ENCODE results near the gene SH3TC2. TPM values are rescaled to one million over a fixed set of nuclear protein-coding genes. Genes with fewer than 3 reads are reported as not detected.

The SH3TC2 gene
- total RNA-seq, 1 donor from 2014 or later, result 0.25 TPM

DNA sequence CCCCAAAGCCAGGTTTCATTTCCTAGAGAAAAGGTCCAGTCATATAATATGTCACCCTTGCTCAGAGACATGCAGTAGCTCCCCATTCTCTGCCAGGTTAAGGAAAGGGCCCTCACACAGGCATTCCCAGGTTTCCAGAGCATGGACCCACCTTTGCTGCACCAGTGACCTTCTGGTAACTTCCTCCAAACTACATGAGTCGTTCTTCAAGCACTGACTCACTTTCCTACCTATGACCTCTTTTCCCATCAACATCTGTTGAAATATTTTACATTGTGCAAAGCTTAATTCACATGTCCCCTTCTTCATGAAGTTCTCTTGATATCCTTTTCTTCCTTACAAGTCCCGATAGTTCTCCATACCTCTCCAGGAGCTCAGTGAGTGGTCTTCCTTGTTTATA, 25.9 kb downstream of the SH3TC2 start:
- no peaks in the 10 kb centered on the region for H3K27me3 Mint-ChIP-seq (ENCODE audit: unreplicated experiment)
- no peaks in the 10 kb centered on the region for H3K36me3 Mint-ChIP-seq (ENCODE audit: unreplicated experiment)
- no peaks in the 10 kb centered on the region for H3K9me3 Mint-ChIP-seq (ENCODE audit: unreplicated experiment)
- TF ChIP-seq, protein P1, sequence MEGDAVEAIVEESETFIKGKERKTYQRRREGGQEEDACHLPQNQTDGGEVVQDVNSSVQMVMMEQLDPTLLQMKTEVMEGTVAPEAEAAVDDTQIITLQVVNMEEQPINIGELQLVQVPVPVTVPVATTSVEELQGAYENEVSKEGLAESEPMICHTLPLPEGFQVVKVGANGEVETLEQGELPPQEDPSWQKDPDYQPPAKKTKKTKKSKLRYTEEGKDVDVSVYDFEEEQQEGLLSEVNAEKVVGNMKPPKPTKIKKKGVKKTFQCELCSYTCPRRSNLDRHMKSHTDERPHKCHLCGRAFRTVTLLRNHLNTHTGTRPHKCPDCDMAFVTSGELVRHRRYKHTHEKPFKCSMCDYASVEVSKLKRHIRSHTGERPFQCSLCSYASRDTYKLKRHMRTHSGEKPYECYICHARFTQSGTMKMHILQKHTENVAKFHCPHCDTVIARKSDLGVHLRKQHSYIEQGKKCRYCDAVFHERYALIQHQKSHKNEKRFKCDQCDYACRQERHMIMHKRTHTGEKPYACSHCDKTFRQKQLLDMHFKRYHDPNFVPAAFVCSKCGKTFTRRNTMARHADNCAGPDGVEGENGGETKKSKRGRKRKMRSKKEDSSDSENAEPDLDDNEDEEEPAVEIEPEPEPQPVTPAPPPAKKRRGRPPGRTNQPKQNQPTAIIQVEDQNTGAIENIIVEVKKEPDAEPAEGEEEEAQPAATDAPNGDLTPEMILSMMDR (IDR thresholded peaks at IDR 0.05; ENCODE audit: partially characterized antibody, unreplicated experiment), result no peak
- no peak overlapping the region for H3K27ac Mint-ChIP-seq (ENCODE audit: unreplicated experiment)
- H3K4me3 Mint-ChIP-seq (ENCODE audit: unreplicated experiment), result no peak overlapping the region
- no peak for DNase-seq
- H3K4me1 Mint-ChIP-seq (ENCODE audit: low read depth, unreplicated experiment), result no peaks in the 10 kb centered on the region

DNA sequence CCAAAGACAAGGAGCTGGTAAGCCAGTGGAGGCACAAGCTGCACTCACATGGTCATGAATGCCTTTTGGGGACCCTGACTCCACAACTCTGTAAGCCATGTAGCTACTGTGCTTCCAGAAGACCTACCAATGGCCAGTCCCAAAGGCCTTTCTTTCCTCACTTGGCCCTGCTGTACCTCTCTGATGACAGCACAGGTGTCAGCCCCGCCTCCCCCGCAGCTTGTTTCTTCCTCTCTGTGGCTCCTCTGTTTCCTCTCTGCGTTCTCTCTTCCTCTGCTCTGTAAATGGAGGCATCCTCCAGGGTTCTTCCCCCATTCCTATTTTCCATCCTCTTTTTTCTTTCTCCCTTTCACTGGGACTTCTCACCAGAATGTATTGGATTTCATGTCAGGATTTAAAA, 26.7 kb downstream of the SH3TC2 start:
- no peak for DNase-seq
- TF ChIP-seq, protein P1 (IDR thresholded peaks at IDR 0.05; ENCODE audit: partially characterized antibody, unreplicated experiment), result no peak
- H3K36me3 Mint-ChIP-seq (ENCODE audit: unreplicated experiment), result no peaks in the 10 kb centered on the region
- no peak overlapping the region for H3K4me3 Mint-ChIP-seq (ENCODE audit: unreplicated experiment)
- H3K27me3 Mint-ChIP-seq (ENCODE audit: unreplicated experiment), result no peaks in the 10 kb centered on the region
- no peaks in the 10 kb centered on the region for H3K4me1 Mint-ChIP-seq (ENCODE audit: low read depth, unreplicated experiment)
- H3K9me3 Mint-ChIP-seq (ENCODE audit: unreplicated experiment), result no peaks in the 10 kb centered on the region
- H3K27ac Mint-ChIP-seq (ENCODE audit: unreplicated experiment), result no peak overlapping the region

DNA sequence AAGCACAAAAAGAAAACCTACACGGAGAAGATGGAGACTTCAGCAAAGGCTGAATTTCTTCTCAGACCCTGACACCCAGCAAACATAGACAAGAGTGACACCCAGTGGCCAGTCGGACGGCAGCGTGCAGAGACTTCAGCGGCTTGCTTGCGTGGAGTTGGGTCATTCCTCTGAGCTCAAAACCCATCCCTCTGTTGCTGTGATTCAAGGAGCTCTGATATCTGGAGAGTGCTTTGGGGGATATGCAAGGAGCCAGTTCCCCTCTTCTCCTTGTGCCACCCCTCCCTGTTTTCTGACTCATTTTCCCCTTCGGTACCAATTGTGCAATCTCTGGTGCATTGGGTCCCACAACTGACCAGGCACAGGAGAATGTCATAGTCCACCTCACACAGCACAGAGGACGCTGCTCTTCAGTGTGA, 27.5 kb downstream of the SH3TC2 start:
- no peaks in the 10 kb centered on the region for H3K36me3 Mint-ChIP-seq (ENCODE audit: unreplicated experiment)
- peak; percentile 82 for DNase-seq
- no peaks in the 10 kb centered on the region for H3K4me1 Mint-ChIP-seq (ENCODE audit: low read depth, unreplicated experiment)
- no peak overlapping the region for H3K27ac Mint-ChIP-seq (ENCODE audit: unreplicated experiment)
- no peaks in the 10 kb centered on the region for H3K9me3 Mint-ChIP-seq (ENCODE audit: unreplicated experiment)
- H3K4me3 Mint-ChIP-seq (ENCODE audit: unreplicated experiment), result no peak overlapping the region
- TF ChIP-seq, protein P1 (IDR thresholded peaks at IDR 0.05; ENCODE audit: partially characterized antibody, unreplicated experiment), result peak; percentile 73
- peaks cover under 1% of the 10 kb centered on the region for H3K27me3 Mint-ChIP-seq (ENCODE audit: unreplicated experiment)

DNA sequence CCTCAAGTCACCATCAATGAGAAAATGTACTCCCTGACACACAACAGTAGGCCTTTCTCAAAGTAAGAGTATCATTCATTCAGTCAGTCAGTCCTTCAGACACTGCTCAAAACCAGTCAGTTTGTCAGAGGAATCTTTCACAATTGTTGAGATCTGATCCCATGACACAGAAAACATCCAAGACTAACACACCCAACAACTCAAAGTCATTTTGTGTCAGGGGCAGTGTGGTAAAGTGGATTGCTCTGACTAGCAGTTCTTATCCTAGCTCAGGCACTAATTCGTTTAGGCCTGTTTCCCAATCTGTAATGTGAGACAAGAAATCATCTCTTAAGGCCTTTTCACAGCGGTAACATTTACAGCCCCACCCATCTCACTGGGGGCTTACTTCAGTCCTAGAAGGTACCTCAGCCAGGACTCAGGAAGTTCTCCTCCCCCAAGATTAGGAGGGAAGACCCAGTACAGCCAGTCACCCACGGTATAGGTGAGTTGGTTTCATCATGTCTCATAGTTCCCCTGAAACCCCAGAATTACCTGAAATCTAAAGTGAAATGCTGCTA, 31.9 kb downstream of the SH3TC2 start:
- Mint-ChIP-seq H3K36me3 (ENCODE audit: unreplicated experiment) (no peaks in the 10 kb centered on the region), H3K9me3 (ENCODE audit: unreplicated experiment) (no peaks in the 10 kb centered on the region), H3K27ac (ENCODE audit: unreplicated experiment) (no peak overlapping the region), H3K4me1 (ENCODE audit: low read depth, unreplicated experiment) (no peaks in the 10 kb centered on the region), H3K27me3 (ENCODE audit: unreplicated experiment) (peaks cover 5% of the 10 kb centered on the region), H3K4me3 (ENCODE audit: unreplicated experiment) (no peak overlapping the region)
- TF ChIP-seq, protein P1 (IDR thresholded peaks at IDR 0.05; ENCODE audit: partially characterized antibody, unreplicated experiment), result no peak
- no peak for DNase-seq

DNA sequence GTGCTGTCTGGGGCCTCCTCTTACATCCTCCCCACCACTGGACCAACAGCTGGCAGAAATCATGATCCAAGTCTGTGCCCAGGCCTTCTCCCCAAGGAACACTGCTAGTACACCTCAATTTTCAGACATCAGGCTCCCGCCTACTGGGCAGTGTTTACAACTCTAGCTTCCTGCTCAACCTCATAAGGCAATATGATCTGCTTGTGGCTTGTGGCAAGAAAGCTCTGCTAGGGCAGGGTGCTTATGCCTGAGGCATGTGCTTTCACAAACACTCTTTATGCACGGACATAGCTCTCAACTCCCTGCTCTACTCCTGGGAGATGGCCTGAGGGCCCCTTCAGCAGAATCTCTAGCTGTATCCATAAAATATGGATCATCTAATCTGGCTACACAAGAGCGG, 32.5 kb downstream of the SH3TC2 start:
- TF ChIP-seq, protein P1 (IDR thresholded peaks at IDR 0.05; ENCODE audit: partially characterized antibody, unreplicated experiment), result no peak
- no peaks in the 10 kb centered on the region for H3K36me3 Mint-ChIP-seq (ENCODE audit: unreplicated experiment)
- H3K9me3 Mint-ChIP-seq (ENCODE audit: unreplicated experiment), result no peaks in the 10 kb centered on the region
- no peak for DNase-seq
- H3K4me3 Mint-ChIP-seq (ENCODE audit: unreplicated experiment), result no peak overlapping the region
- H3K27me3 Mint-ChIP-seq (ENCODE audit: unreplicated experiment), result peaks cover 5% of the 10 kb centered on the region
- H3K27ac Mint-ChIP-seq (ENCODE audit: unreplicated experiment), result no peak overlapping the region
- H3K4me1 Mint-ChIP-seq (ENCODE audit: low read depth, unreplicated experiment), result no peaks in the 10 kb centered on the region

Data from glutamatergic neuron (in vitro differentiated cells).